Panc1 (cell line): ENCODE results near the gene SYT1. TPM values are rescaled to one million over a fixed set of nuclear protein-coding genes. Genes with fewer than 3 reads are reported as not detected.

Experiments
- ATAC-seq: fragments of 200-7000 bp; cut with Tn5 transposase; 2 replicates; pipeline ENCODE4 v1.9.1; 2020; ENCODE audit warnings: mild to moderate bottlenecking, moderate library complexity
- BruUV-seq: library from RNA; stranded (reverse); fragments of 400-500 nt; replicated peaks from 2 replicates; lab custom pipeline; 2021; lab: Mats Ljungman, UMichigan
- CTCF ChIA-PET: fragments of 300-600 bp; sonication (Branson Sonifier 250); formaldehyde crosslinking; loops from one replicate; lab custom pipeline; 2022; ENCODE audit warnings: antibody characterized with exemption; lab: Charles Lee
- POLR2A ChIA-PET: fragments of 300-600 bp; sonication (Branson Sonifier 250); formaldehyde crosslinking; loops from one replicate; lab custom pipeline; 2022; ENCODE audit warnings: antibody characterized with exemption; lab: Charles Lee
- DNase-seq: peaks from one replicate; pipeline ENCODE4 v3.0.0-alpha.2; 2010; ENCODE audit warnings: low read depth, low spot score
- H3K27ac ChIP-seq: 2 replicates; pipeline ENCODE4 v1.5.1; 2011; ENCODE audit warnings: mild to moderate bottlenecking, low read length, inconsistent platforms
- H3K27me3 ChIP-seq: fragments of 200-500 bp; sonication (Bioruptor generic); 2 replicates; pipeline ENCODE4 v1.6.0; 2014; ENCODE audit warnings: low read length, inconsistent platforms; ENCODE audit not compliant: control insufficient read depth, insufficient read depth
- H3K36me3 ChIP-seq: fragments of 200-500 bp; sonication (Bioruptor generic); 2 replicates; pipeline ENCODE4 v1.5.1; 2014; ENCODE audit warnings: inconsistent platforms, mild to moderate bottlenecking, low read length, moderate library complexity; ENCODE audit not compliant: control insufficient read depth, insufficient read depth
- H3K4me1 ChIP-seq: 2 replicates; pipeline ENCODE4 v1.5.1; 2011; ENCODE audit warnings: inconsistent platforms, mild to moderate bottlenecking, low read length, moderate library complexity; ENCODE audit not compliant: control insufficient read depth, insufficient read depth
- H3K4me3 ChIP-seq, 2 experiments: 2 replicates each; pipeline ENCODE4 v1.5.1; 2011 to 2012; ENCODE audit warnings: low read depth in 2 of 2, low read length in 2 of 2, mild to moderate bottlenecking in 2 of 2, inconsistent platforms in 1 of 2, moderate library complexity in 1 of 2
- H3K9me3 ChIP-seq: fragments of 200-500 bp; sonication (Bioruptor generic); 2 replicates; pipeline ENCODE4 v1.5.1; 2014; ENCODE audit warnings: low read depth, mild to moderate bottlenecking, inconsistent platforms, low read length, moderate library complexity; ENCODE audit not compliant: control insufficient read depth, insufficient read depth
- POLR2AphosphoS5 ChIP-seq: IDR thresholded peaks from 2 replicates; pipeline ENCODE4 v1.6.1; 2012; ENCODE audit warnings: mild to moderate bottlenecking, low read depth, low read length, moderate library complexity
- SIN3A ChIP-seq: IDR thresholded peaks from 2 replicates; pipeline ENCODE4 v1.6.1; 2012; ENCODE audit warnings: low read depth, mild to moderate bottlenecking, low read length, moderate library complexity, borderline replicate concordance; ENCODE audit not compliant: insufficient read depth
- TCF7L2 ChIP-seq: IDR thresholded peaks from 2 replicates; pipeline ENCODE4 v1.6.1; 2011; ENCODE audit warnings: mild to moderate bottlenecking, low read depth, low read length, inconsistent platforms
- in situ Hi-C: cut with HindIII; loops from 2 replicates; pipeline ENCODE4 v1.10.0; 2016; ENCODE audit warnings: low sequenced_read_pairs, low pct_unique_long_range_greater_than_20kb
- intact Hi-C: fragments of 100-400 bp; cut with micrococcal nuclease; formaldehyde crosslinking; loops from one replicate; pipeline ENCODE4 v1.10.0; 2022; ENCODE audit not compliant: unreplicated experiment
- total RNA-seq: library from RNA; stranded (reverse); gene quantifications from one replicate; pipeline ENCODE4 v1.2.1, GENCODE V29; 2021; ENCODE audit not compliant: unreplicated experiment
- TF ChIP-seq, protein P1 (sequence below), 2 experiments: IDR thresholded peaks; 2 replicates each; pipeline ENCODE4 v1.6.1; 2011 to 2012; ENCODE audit warnings: low read depth in 2 of 2, control low read depth in 1 of 2, low read length in 1 of 2, mild to moderate bottlenecking in 1 of 2, moderate library complexity in 1 of 2; ENCODE audit not compliant: insufficient read depth in 1 of 2
- TF ChIP-seq, protein P2 (sequence below): fragments of 450-650 bp; IDR thresholded peaks from 2 replicates; pipeline ENCODE4 v1.5.1; 2017; ENCODE audit warnings: mild to moderate bottlenecking

Gene SYT1
- total RNA-seq, 1 experiment from 2014 or later = 3.0 TPM

DNA sequence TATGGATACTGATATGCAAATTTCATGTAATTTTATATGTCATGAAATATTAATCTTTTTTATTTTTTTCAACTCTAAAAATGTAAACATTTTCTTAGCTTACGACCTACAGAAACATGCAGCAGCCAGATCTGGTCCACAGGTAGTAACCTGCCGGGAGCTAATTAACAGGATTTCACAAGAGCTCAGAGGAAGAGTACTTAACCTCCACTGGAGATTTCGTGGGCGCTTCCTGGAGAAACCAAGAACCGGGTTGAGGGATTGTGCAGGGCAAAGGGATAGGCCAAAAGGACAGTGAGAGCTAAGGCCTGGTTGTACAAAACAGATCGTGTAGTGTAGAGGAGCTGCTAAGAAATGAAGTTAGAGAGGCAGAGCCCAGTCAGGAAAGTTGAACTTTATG is 510.5 kb downstream of the SYT1 start:
- Histone ChIP-seq H3K4me3 (no peak overlapping the region), H3K27me3 (no peaks in the 10 kb centered on the region), H3K4me1 (no peaks in the 10 kb centered on the region), H3K9me3 (no peaks in the 10 kb centered on the region), H3K27ac (no peak overlapping the region), H3K36me3 (no peaks in the 10 kb centered on the region)
- intact Hi-C loops (no loop called here), in situ Hi-C loops (no loop called here)
- no peak for DNase-seq
- ChIA-PET POLR2A (no interaction called here), CTCF (no interaction called here)
- no peak for TF ChIP-seq POLR2AphosphoS5
- TF ChIP-seq, protein P1, sequence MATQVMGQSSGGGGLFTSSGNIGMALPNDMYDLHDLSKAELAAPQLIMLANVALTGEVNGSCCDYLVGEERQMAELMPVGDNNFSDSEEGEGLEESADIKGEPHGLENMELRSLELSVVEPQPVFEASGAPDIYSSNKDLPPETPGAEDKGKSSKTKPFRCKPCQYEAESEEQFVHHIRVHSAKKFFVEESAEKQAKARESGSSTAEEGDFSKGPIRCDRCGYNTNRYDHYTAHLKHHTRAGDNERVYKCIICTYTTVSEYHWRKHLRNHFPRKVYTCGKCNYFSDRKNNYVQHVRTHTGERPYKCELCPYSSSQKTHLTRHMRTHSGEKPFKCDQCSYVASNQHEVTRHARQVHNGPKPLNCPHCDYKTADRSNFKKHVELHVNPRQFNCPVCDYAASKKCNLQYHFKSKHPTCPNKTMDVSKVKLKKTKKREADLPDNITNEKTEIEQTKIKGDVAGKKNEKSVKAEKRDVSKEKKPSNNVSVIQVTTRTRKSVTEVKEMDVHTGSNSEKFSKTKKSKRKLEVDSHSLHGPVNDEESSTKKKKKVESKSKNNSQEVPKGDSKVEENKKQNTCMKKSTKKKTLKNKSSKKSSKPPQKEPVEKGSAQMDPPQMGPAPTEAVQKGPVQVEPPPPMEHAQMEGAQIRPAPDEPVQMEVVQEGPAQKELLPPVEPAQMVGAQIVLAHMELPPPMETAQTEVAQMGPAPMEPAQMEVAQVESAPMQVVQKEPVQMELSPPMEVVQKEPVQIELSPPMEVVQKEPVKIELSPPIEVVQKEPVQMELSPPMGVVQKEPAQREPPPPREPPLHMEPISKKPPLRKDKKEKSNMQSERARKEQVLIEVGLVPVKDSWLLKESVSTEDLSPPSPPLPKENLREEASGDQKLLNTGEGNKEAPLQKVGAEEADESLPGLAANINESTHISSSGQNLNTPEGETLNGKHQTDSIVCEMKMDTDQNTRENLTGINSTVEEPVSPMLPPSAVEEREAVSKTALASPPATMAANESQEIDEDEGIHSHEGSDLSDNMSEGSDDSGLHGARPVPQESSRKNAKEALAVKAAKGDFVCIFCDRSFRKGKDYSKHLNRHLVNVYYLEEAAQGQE (IDR thresholded peaks at IDR 0.05; ENCODE audit: insufficient read depth in 1 of 2, low read depth in 2 of 2, low read length in 1 of 2) = no peak
- TF ChIP-seq TCF7L2 = no peak
- TF ChIP-seq SIN3A = no peak
- TF ChIP-seq, protein P2, sequence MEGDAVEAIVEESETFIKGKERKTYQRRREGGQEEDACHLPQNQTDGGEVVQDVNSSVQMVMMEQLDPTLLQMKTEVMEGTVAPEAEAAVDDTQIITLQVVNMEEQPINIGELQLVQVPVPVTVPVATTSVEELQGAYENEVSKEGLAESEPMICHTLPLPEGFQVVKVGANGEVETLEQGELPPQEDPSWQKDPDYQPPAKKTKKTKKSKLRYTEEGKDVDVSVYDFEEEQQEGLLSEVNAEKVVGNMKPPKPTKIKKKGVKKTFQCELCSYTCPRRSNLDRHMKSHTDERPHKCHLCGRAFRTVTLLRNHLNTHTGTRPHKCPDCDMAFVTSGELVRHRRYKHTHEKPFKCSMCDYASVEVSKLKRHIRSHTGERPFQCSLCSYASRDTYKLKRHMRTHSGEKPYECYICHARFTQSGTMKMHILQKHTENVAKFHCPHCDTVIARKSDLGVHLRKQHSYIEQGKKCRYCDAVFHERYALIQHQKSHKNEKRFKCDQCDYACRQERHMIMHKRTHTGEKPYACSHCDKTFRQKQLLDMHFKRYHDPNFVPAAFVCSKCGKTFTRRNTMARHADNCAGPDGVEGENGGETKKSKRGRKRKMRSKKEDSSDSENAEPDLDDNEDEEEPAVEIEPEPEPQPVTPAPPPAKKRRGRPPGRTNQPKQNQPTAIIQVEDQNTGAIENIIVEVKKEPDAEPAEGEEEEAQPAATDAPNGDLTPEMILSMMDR = no peak
- ATAC-seq = no peak
- no TSS peak for BruUV-seq

DNA sequence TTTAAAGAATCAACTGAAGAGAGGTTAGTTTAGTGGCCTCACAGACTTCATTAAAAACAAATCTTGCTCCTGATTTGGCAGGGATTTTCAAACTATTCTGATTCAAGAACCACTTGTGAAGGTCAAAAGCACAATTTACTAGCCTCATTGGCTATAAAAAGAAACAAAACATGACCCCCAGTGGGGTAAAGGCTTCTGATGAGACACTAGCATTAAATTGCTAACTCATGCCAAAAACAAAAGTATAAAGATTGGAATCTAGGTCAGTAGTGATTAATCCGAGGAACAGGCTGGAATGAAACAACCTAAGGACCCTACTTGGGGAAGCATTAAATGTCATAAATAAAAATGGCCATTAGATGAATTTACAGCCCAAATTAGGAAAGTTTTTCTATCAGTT is 513.9 kb downstream of the SYT1 start:
- no peaks in the 10 kb centered on the region for H3K27me3 ChIP-seq
- no peaks in the 10 kb centered on the region for H3K9me3 ChIP-seq
- ATAC-seq (no peak), DNase-seq (no peak)
- H3K27ac ChIP-seq = no peak overlapping the region
- POLR2A ChIA-PET = no interaction called here
- no peak for TF ChIP-seq TCF7L2
- TF ChIP-seq POLR2AphosphoS5 = no peak
- TF ChIP-seq, protein P1 (IDR thresholded peaks at IDR 0.05; ENCODE audit: insufficient read depth in 1 of 2, low read depth in 2 of 2, low read length in 1 of 2) = no peak
- TF ChIP-seq, protein P2 = no peak
- TF ChIP-seq SIN3A = no peak
- BruUV-seq = no TSS peak
- in situ Hi-C loops (no loop called here), intact Hi-C loops (no loop called here)
- H3K4me1 ChIP-seq = no peaks in the 10 kb centered on the region
- CTCF ChIA-PET = no interaction called here
- H3K36me3 ChIP-seq = no peaks in the 10 kb centered on the region
- H3K4me3 ChIP-seq = no peak overlapping the region
